Activated CD4-positive, alpha-beta T cell treated with anti-CD3 and anti-CD28 coated beads, Interleukin-2, amount 50 U/mL, for 24 hours (primary cell): ENCODE results near the gene PSMA3.
A peak's percentile ranks its signal among the peaks of the same experiment; 100 is the strongest.

ENCODE experiments used
- DNase-seq, 2 donors: peaks; one replicate each; pipeline ENCODE4 v3.0.0-alpha.2; 2020; ENCODE audit warnings: low read depth in 1 of 2, low spot score in 1 of 2

Gene PSMA3

GRCh38 chr14:58270628-58271027 is 26.0 kb downstream of the PSMA3 start:
- DNase-seq: no peak

- no peak for DNase-seq
Observed at GRCh38 chr14:58272588-58273372, 28.1 kb downstream of the PSMA3 start.

- no peak for DNase-seq
Observed at GRCh38 chr14:58274881-58275280, 30.2 kb downstream of the PSMA3 start.

GRCh38 chr14:58275527-58276190 is 31.0 kb downstream of the PSMA3 start:
- DNase-seq: no peak

GRCh38 chr14:58276208-58276607 is 31.6 kb downstream of the PSMA3 start:
- no peak for DNase-seq

GRCh38 chr14:58278177-58278576 is 33.5 kb downstream of the PSMA3 start:
- no peak for DNase-seq

GRCh38 chr14:58280954-58281787 is 36.5 kb downstream of the PSMA3 start:
- DNase-seq: no peak

- DNase-seq: no peak
Observed at GRCh38 chr14:58281969-58282368, 37.3 kb downstream of the PSMA3 start.

- no peak for DNase-seq
Observed at GRCh38 chr14:58282925-58283593, 38.4 kb downstream of the PSMA3 start.

GRCh38 chr14:58283730-58284129 is 39.1 kb downstream of the PSMA3 start:
- DNase-seq: no peak

- DNase-seq: no peak
Observed at GRCh38 chr14:58285132-58285531, 40.5 kb downstream of the PSMA3 start.

GRCh38 chr14:58287607-58288042 is 43.0 kb downstream of the PSMA3 start:
- no peak for DNase-seq

GRCh38 chr14:58288106-58288792 is 43.6 kb downstream of the PSMA3 start:
- no peak for DNase-seq

GRCh38 chr14:58291646-58292045 is 47.0 kb downstream of the PSMA3 start:
- no peak for DNase-seq

GRCh38 chr14:58292187-58292586 is 47.5 kb downstream of the PSMA3 start:
- DNase-seq: no peak

GRCh38 chr14:58294201-58294600 is 49.6 kb downstream of the PSMA3 start:
- DNase-seq: no peak

- no peak for DNase-seq
Observed at GRCh38 chr14:58296726-58297125, 52.1 kb downstream of the PSMA3 start.

- DNase-seq: no peak
Observed at GRCh38 chr14:58297412-58297761, 52.7 kb downstream of the PSMA3 start.

- DNase-seq: peak; percentile 89 to 98
Observed at GRCh38 chr14:58297762-58298476, 53.3 kb downstream of the PSMA3 start.
